Measurements from ENCODE around the gene PALD1.

The PALD1 gene

GRCh38 chr10:70507966-70508365 lies 29.4 kb downstream of the PALD1 start:
- DNase-seq (ENCODE audit: low read depth): no peak

GRCh38 chr10:70508912-70509756 lies 30.6 kb downstream of the PALD1 start:
- DNase-seq (ENCODE audit: low read depth): no peak

- no peak for DNase-seq (ENCODE audit: low read depth)
Measured at GRCh38 chr10:70509757-70510147, 31.2 kb downstream of the PALD1 start.

- DNase-seq (ENCODE audit: low read depth): no peak
Measured at GRCh38 chr10:70510453-70510852, 31.9 kb downstream of the PALD1 start.

- no peak for DNase-seq (ENCODE audit: low read depth)
Measured at GRCh38 chr10:70510904-70511303, 32.3 kb downstream of the PALD1 start.

GRCh38 chr10:70512149-70512639 lies 33.6 kb downstream of the PALD1 start:
- DNase-seq (ENCODE audit: low read depth): no peak

- DNase-seq (ENCODE audit: low read depth): no peak
Measured at GRCh38 chr10:70513848-70514309, 35.3 kb downstream of the PALD1 start.

GRCh38 chr10:70514591-70514990 lies 36.0 kb downstream of the PALD1 start:
- DNase-seq (ENCODE audit: low read depth): no peak

GRCh38 chr10:70515035-70515667 lies 36.6 kb downstream of the PALD1 start:
- no peak for DNase-seq (ENCODE audit: low read depth)

- peak; percentile 72 for DNase-seq (ENCODE audit: low read depth)
Measured at GRCh38 chr10:70518695-70519094, 40.1 kb downstream of the PALD1 start.

- no peak for DNase-seq (ENCODE audit: low read depth)
Measured at GRCh38 chr10:70523057-70523456, 44.5 kb downstream of the PALD1 start.

GRCh38 chr10:70523549-70523948 lies 45.0 kb downstream of the PALD1 start:
- no peak for DNase-seq (ENCODE audit: low read depth)

GRCh38 chr10:70528314-70528713 lies 49.7 kb downstream of the PALD1 start:
- DNase-seq (ENCODE audit: low read depth): no peak

- DNase-seq (ENCODE audit: low read depth): peak; percentile 71
Measured at GRCh38 chr10:70528741-70529362, 50.3 kb downstream of the PALD1 start.

- DNase-seq (ENCODE audit: low read depth): no peak
Measured at GRCh38 chr10:70529848-70530247, 51.3 kb downstream of the PALD1 start.

GRCh38 chr10:70530315-70530714 lies 51.7 kb downstream of the PALD1 start:
- no peak for DNase-seq (ENCODE audit: low read depth)

- no peak for DNase-seq (ENCODE audit: low read depth)
Measured at GRCh38 chr10:70532554-70533188, 54.1 kb downstream of the PALD1 start.

- no peak for DNase-seq (ENCODE audit: low read depth)
Measured at GRCh38 chr10:70533189-70533558, 54.6 kb downstream of the PALD1 start.

- DNase-seq (ENCODE audit: low read depth): no peak
Measured at GRCh38 chr10:70534281-70534680, 55.7 kb downstream of the PALD1 start.

GRCh38 chr10:70535001-70535400 lies 56.4 kb downstream of the PALD1 start:
- no peak for DNase-seq (ENCODE audit: low read depth)

GRCh38 chr10:70535451-70535850 lies 56.9 kb downstream of the PALD1 start:
- no peak for DNase-seq (ENCODE audit: low read depth)

- DNase-seq (ENCODE audit: low read depth): no peak
Measured at GRCh38 chr10:70536196-70536861, 57.8 kb downstream of the PALD1 start.

Measured in iris pigment epithelial cell (primary cell).